ENCODE data around the gene ALDH5A1.

Gene ALDH5A1

GRCh38 chr6:24569811-24570210, 75.0 kb downstream of the ALDH5A1 start:
- DNase-seq (ENCODE audit: low read depth, low spot score): no peak

DNA sequence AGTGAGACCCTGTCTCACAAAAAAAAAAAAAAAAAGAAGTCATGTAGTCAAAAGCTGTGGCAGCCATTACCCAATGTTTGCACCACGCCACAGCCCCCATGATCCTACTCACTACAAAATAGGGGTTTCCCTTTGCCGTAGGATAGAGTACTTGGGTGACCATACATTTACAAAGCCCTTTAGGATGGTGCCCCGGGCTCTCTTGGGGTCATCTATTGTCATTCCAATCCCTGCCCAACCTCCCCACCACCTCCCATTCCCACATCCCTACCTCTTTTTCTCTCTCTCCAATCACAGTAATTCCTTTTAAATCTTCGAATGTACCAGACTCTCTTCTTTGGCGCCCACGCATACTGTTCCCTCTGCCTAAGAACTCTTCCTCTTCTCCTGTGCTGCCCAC, 76.6 kb downstream of the ALDH5A1 start:
- no peak for DNase-seq (ENCODE audit: low read depth, low spot score)

GRCh38 chr6:24574809-24575208, 80.0 kb downstream of the ALDH5A1 start:
- DNase-seq (ENCODE audit: low read depth, low spot score): no peak

- DNase-seq (ENCODE audit: low read depth, low spot score): no peak
These were observed 81.7 kb downstream of the ALDH5A1 start for GRCh38 chr6:24576447-24576846.

DNA sequence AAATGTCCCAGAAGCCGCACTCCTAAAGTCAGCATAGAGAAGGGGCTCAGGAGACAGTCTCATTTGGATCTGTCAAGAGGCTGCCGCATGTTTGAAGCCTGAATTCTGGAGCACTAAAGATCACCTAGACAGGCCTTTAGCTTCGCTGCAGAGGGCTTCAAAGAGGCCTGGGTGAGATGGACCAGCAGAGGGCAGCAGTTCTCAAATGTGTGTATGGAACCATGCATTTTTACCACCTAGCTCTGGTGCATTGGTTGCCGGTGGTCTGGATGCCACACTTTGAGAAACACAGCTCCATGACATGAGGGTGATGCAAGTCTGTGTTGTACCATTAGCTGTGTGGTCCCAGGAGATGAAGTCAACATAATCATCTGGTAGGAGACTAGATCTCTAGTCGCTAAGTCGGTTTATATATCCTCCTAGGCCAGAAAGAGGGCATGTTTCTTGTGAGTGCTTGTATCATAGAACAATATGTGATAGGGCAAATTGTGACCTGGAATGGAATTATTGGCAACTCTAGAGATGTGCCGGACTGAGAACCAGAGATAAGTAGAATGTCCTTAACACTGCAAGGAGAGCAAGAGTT, 86.4 kb downstream of the ALDH5A1 start:
- peak; percentile 30 for DNase-seq (ENCODE audit: low read depth, low spot score)

- DNase-seq (ENCODE audit: low read depth, low spot score): peak; percentile 45
These were observed 89.0 kb downstream of the ALDH5A1 start for GRCh38 chr6:24583463-24584381.

- no peak for DNase-seq (ENCODE audit: low read depth, low spot score)
These were observed 89.6 kb downstream of the ALDH5A1 start for GRCh38 chr6:24584382-24584720.

All from iPS DF 19.7 (cell line).